Left lung (tissue), 10 donors: ENCODE measurements around the gene HIF3A. TPM values are rescaled to one million over a fixed set of nuclear protein-coding genes. Genes with fewer than 3 reads are reported as not detected.
"Not testable (repeated sequence)": the region's sequence is repeated elsewhere in the genome, so short reads cannot be mapped to it uniquely, and the experiment has no call there.

ENCODE experiments used
- ATAC-seq: fragments of 200-7000 bp; cut with Tn5 transposase; one replicate; pipeline ENCODE4 v1.9.1; 2020; ENCODE audit warnings: moderate library complexity
- DNase-seq, 4 donors: peaks; one replicate each; pipeline ENCODE4 v3.0.0-alpha.2; 2013 to 2020
- H3K27ac ChIP-seq, 2 donors: fragments of 200-600 bp; sonication (generic) in 1 of 2; one replicate each; pipeline versions ENCODE4 v1.5.0 to v1.8.0; 2020 to 2021
- H3K27me3 ChIP-seq, 2 donors: fragments of 200-600 bp; sonication (generic) in 1 of 2; one replicate each; pipeline versions ENCODE4 v1.5.0 to v1.8.0; 2020 to 2021
- H3K36me3 ChIP-seq, 2 donors: fragments of 200-600 bp; sonication (generic) in 1 of 2; one replicate each; pipeline versions ENCODE4 v1.5.0 to v1.8.0; 2020 to 2021
- H3K4me1 ChIP-seq, 2 donors: fragments of 200-600 bp; one replicate each; pipeline ENCODE4 v1.8.0; 2021
- H3K4me3 ChIP-seq, 2 donors: fragments of 200-600 bp; sonication (generic) in 1 of 2; one replicate each; pipeline versions ENCODE4 v1.5.0 to v1.8.0; 2020 to 2021; ENCODE audit warnings: mild to moderate bottlenecking in 1 of 2
- H3K9me3 ChIP-seq, 2 donors: fragments of 200-600 bp; sonication (generic) in 1 of 2; one replicate each; pipeline versions ENCODE4 v1.5.0 to v1.8.0; 2020 to 2021
- intact Hi-C, 2 donors: fragments of 100-400 bp; cut with DNase I; formaldehyde crosslinking; loops; one replicate each; pipeline versions ENCODE4 v1.11.2 to v1.14.2; 2022
- polyA plus RNA-seq, 6 donors: library from polyadenylated mRNA; unstranded; fragments of 120-200 nt; gene quantifications; one replicate each; pipeline ENCODE4 v1.2.1, GENCODE V29; 2013; ENCODE audit not compliant: insufficient read length in 6 of 6
- total RNA-seq, 2 donors: library from RNA; stranded (reverse); fragmentation: NEBNext Ultra II Directional; extraction: Animal tissue kit (Norgen Biotek cat#: 25700); gene quantifications; one replicate each; pipeline ENCODE4 v1.2.1, GENCODE V29; 2021
- TF ChIP-seq, protein P1 (sequence below), 2 donors: fragments of 200-600 bp; sonication (generic) in 1 of 2; IDR thresholded peaks; one replicate each; pipeline versions ENCODE4 v1.5.0 to v1.8.0; 2021; ENCODE audit warnings: antibody characterized with exemption in 2 of 2
- donor health status: DM: no; HTN: yes; CAD: no.
- donor health status: DM: no; HTN: no; CAD: no.

HIF3A gene
- total and polyA plus RNA-seq, 8 donors, result 15.9 to 218 (median 173) TPM

- DNase-seq (no peak), ATAC-seq (no peak)
- Histone ChIP-seq H3K9me3 (no peaks in the 10 kb centered on the region), H3K4me3 (no peak overlapping the region), H3K27ac (no peak overlapping the region), H3K36me3 (peaks cover 0 to 22% of the 10 kb centered on the region in 2 donors), H3K27me3 (no peaks in the 10 kb centered on the region), H3K4me1 (no peaks in the 10 kb centered on the region)
- intact Hi-C loops, result no loop called here
- TF ChIP-seq, protein P1, sequence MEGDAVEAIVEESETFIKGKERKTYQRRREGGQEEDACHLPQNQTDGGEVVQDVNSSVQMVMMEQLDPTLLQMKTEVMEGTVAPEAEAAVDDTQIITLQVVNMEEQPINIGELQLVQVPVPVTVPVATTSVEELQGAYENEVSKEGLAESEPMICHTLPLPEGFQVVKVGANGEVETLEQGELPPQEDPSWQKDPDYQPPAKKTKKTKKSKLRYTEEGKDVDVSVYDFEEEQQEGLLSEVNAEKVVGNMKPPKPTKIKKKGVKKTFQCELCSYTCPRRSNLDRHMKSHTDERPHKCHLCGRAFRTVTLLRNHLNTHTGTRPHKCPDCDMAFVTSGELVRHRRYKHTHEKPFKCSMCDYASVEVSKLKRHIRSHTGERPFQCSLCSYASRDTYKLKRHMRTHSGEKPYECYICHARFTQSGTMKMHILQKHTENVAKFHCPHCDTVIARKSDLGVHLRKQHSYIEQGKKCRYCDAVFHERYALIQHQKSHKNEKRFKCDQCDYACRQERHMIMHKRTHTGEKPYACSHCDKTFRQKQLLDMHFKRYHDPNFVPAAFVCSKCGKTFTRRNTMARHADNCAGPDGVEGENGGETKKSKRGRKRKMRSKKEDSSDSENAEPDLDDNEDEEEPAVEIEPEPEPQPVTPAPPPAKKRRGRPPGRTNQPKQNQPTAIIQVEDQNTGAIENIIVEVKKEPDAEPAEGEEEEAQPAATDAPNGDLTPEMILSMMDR (IDR thresholded peaks at IDR 0.05), result no peak
Observed at GRCh38 chr19:46317339-46317738, 20.5 kb downstream of the HIF3A start.

- DNase-seq (no peak), ATAC-seq (no peak)
- Histone ChIP-seq H3K9me3 (no peaks in the 10 kb centered on the region), H3K27ac (no peak overlapping the region), H3K4me1 (no peaks in the 10 kb centered on the region), H3K4me3 (no peak overlapping the region), H3K36me3 (peaks cover 0 to 22% of the 10 kb centered on the region in 2 donors), H3K27me3 (no peaks in the 10 kb centered on the region)
- intact Hi-C loops, result no loop called here
- TF ChIP-seq, protein P1 (IDR thresholded peaks at IDR 0.05), result no peak
Observed at GRCh38 chr19:46319613-46320012, 22.8 kb downstream of the HIF3A start.

DNA sequence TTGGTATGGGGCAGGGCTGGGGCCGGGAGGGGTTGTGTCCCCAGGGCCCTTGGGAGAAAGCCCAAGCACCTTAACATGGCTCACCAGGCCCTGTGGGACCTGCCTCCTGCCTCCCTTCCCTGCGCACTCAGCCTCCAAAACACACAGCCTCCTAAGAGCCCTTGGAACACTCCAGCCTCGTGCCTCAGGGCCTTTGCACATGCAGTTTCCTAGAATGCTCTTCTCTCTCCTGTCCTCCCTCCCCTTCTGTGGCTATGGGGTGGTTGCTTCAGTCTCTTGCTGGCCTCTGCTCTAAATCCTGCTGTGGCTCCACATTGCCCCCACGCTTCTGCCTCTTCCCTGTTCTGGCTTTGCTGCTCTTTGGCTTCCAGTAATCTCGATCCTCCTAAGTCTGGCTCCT is 23.7 kb downstream of the HIF3A start:
- Histone ChIP-seq H3K27me3 (no peaks in the 10 kb centered on the region), H3K36me3 (peaks cover 0 to 28% of the 10 kb centered on the region in 2 donors), H3K4me3 (no peak overlapping the region), H3K9me3 (peaks cover 0 to 2% of the 10 kb centered on the region in 2 donors), H3K4me1 (no peaks in the 10 kb centered on the region), H3K27ac (no peak overlapping the region)
- DNase-seq (no peak), ATAC-seq (no peak)
- intact Hi-C loops, result no loop called here
- TF ChIP-seq, protein P1 (IDR thresholded peaks at IDR 0.05), result no peak

GRCh38 chr19:46321653-46322052 is 24.8 kb downstream of the HIF3A start:
- no peak overlapping the region for H3K4me3 ChIP-seq
- ATAC-seq (no peak), DNase-seq (no peak)
- intact Hi-C loops, result no loop called here
- H3K9me3 ChIP-seq, result peaks cover 0 to 13% of the 10 kb centered on the region in 2 donors
- TF ChIP-seq, protein P1 (IDR thresholded peaks at IDR 0.05), result no peak
- no peaks in the 10 kb centered on the region for H3K4me1 ChIP-seq
- no peak overlapping the region for H3K27ac ChIP-seq
- no peaks in the 10 kb centered on the region for H3K27me3 ChIP-seq
- peaks cover 0 to 37% of the 10 kb centered on the region in 2 donors for H3K36me3 ChIP-seq

- H3K4me3 ChIP-seq, ATAC-seq, H3K27ac ChIP-seq, intact Hi-C loops, DNase-seq, H3K4me1 ChIP-seq, H3K27me3 ChIP-seq: not testable (repeated sequence)
- peaks cover 0 to 29% of the 10 kb centered on the region in 2 donors for H3K9me3 ChIP-seq
- H3K36me3 ChIP-seq, result peaks cover 0 to 46% of the 10 kb centered on the region in 2 donors
Observed at GRCh38 chr19:46323227-46323626, 26.4 kb downstream of the HIF3A start.

DNA sequence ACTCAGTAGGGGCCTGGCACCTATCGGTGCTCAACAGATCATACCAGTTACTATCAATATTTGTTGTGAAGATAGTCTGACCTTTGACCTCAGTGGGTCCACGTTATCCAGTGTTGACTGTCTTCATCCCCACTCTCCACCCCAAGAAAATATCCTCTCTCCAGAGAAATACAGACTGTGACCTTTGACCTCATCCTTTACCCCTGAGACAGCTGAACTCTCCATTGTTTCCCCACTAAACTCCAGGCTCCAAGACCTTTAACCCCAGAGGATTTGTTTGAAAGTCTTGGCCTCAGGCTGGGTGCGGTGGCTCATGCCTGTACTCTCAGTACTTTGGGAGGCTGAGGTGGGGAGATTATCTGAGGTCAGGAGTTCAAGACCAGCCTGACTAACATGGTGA is 27.4 kb downstream of the HIF3A start:
- Histone ChIP-seq H3K4me3 (no peak overlapping the region), H3K36me3 (peaks cover 0 to 56% of the 10 kb centered on the region in 2 donors), H3K27ac (no peak overlapping the region), H3K9me3 (peaks cover 0 to 32% of the 10 kb centered on the region in 2 donors), H3K27me3 (no peaks in the 10 kb centered on the region), H3K4me1 (no peaks in the 10 kb centered on the region)
- intact Hi-C loops, result no loop called here
- DNase-seq (no peak), ATAC-seq (no peak)
- TF ChIP-seq, protein P1 (IDR thresholded peaks at IDR 0.05), result no peak
